A673 (cell line): ENCODE measurements around the gene PACSIN2.

Experiments used
- CTCF ChIP-seq: fragments of 300-800, 200-600 bp; sonication (generic); conservative IDR thresholded peaks from 2 replicates; pipeline ENCODE4 v1.5.1; 2017; ENCODE audit warnings: low read depth, mild to moderate bottlenecking, antibody characterized with exemption, low read length, moderate library complexity, mixed read lengths
- EZH2 ChIP-seq: fragments of 200-600 bp; sonication (generic); IDR thresholded peaks from 2 replicates; pipeline ENCODE4 v1.6.1; 2017; ENCODE audit warnings: borderline replicate concordance, low read depth, mild to moderate bottlenecking, mixed read lengths, antibody characterized with exemption, low read length; ENCODE audit not compliant: poor library complexity, severe bottlenecking

- TF ChIP-seq CTCF = no peak
- TF ChIP-seq EZH2 = no peak
Observed at GRCh38 chr22:42947211-42947990, 67.5 kb downstream of the PACSIN2 start.
